Heart right ventricle (tissue), 16 donors: ENCODE data around the gene SND1. TPM values are rescaled to one million over a fixed set of nuclear protein-coding genes. Genes with fewer than 3 reads are reported as not detected.

Experiments used
- ATAC-seq, 8 donors: fragments of 200-7000 bp; cut with Tn5 transposase; one replicate each; pipeline ENCODE4 v1.9.1; 2020; ENCODE audit warnings: mild to moderate bottlenecking in 8 of 8, moderate library complexity in 8 of 8, moderate number of reproducible peaks in 1 of 8
- DNase-seq, 2 donors: peaks; one replicate each; pipeline ENCODE4 v3.0.0-alpha.2; 2020
- H3K27ac ChIP-seq, 10 donors: fragments of 200-600 bp; sonication (generic) in 2 of 10; one replicate each; pipeline versions ENCODE4 v1.5.0 to v1.8.0; 2020 to 2022; ENCODE audit warnings: mild to moderate bottlenecking in 3 of 10
- H3K27me3 ChIP-seq, 7 donors: fragments of 200-600 bp; one replicate each; pipeline ENCODE4 v1.8.0; 2021 to 2022; ENCODE audit warnings: mild to moderate bottlenecking in 2 of 7
- H3K36me3 ChIP-seq, 9 donors: fragments of 200-600 bp; sonication (generic) in 1 of 9; one replicate each; pipeline versions ENCODE4 v1.5.0 to v1.8.0; 2020 to 2022; ENCODE audit warnings: mild to moderate bottlenecking in 2 of 9
- H3K4me1 ChIP-seq, 9 donors: fragments of 200-600 bp; sonication (generic) in 1 of 9; one replicate each; pipeline versions ENCODE4 v1.5.0 to v1.8.0; 2020 to 2022; ENCODE audit warnings: mild to moderate bottlenecking in 4 of 9
- H3K4me3 ChIP-seq, 10 donors: fragments of 200-600 bp; sonication (generic) in 2 of 10; one replicate each; pipeline versions ENCODE4 v1.5.0 to v1.8.0; 2020 to 2022; ENCODE audit warnings: mild to moderate bottlenecking in 7 of 10, moderate library complexity in 2 of 10
- H3K9me3 ChIP-seq, 11 donors: fragments of 200-600 bp in 10 of 11; sonication (generic) in 2 of 11; one replicate each; pipeline versions ENCODE4 v1.5.0 to v1.8.0; 2013 to 2022; ENCODE audit warnings: mild to moderate bottlenecking in 2 of 11, control low read depth in 1 of 11, moderate library complexity in 1 of 11
- WGBS, 2 donors: extraction: QIAGEN DNeasy Blood & Tissue Kit; methylation state at CpG; one replicate each; pipeline ENCODE4 v1.1.7; 2013; ENCODE audit warnings: inconsistent platforms in 1 of 2; 5-methylcytosine and 5-hydroxymethylcytosine counted together
- intact Hi-C, 10 donors: fragments of 100-400 bp; cut with DNase I; formaldehyde crosslinking; loops; one replicate each; pipeline versions ENCODE4 v1.11.1 to v1.14.2; 2022
- polyA plus RNA-seq, 2 donors: library from polyadenylated mRNA; stranded (reverse); fragments of 200-250 nt; gene quantifications; one replicate each; pipeline ENCODE4 v1.2.3, GENCODE V29; 2013
- total RNA-seq, 10 donors: library from RNA; stranded (reverse); fragmentation: NEBNext Ultra II Directional in 3 of 10; extraction: Animal tissue kit (Norgen Biotek cat#: 25700) in 3 of 10; gene quantifications; one replicate each; pipeline versions ENCODE4 v1.2.1 to v1.2.4, GENCODE V29; 2021 to 2023
- TF ChIP-seq, protein P1 (sequence below), 9 donors: fragments of 200-600 bp; sonication (generic) in 2 of 9; IDR thresholded peaks; one replicate each; pipeline versions ENCODE4 v1.5.0 to v1.8.0; 2021 to 2022; ENCODE audit warnings: antibody characterized with exemption in 9 of 9, mild to moderate bottlenecking in 5 of 9, moderate library complexity in 1 of 9
- donor health status: Arrhythmogenic right ventricular cardiomyopathy.
- donor health status: ischemic (EF 13 %, LVEDD 7.1; RV severe dilation, severe dysfunction).
- donor health status: healthy with polysubstance abuse.
- donor health status: DM: no; HTN: yes; CAD: no.
- donor health status: DM: no; HTN: no; CAD: no.
- donor health status: ischemic (EF 25% LVEDD 6.9; RV normal size, moderate dysfunction).
- donor health status: ischemic (EF 25% LVEDD 5.7; RV mildly dilated, moderate dysfunction).
- donor health status: healthy.
- donor health status: DM: yes; HTN: yes; CAD: no.
- donor health status: Ischemic cardiomyopathy.
- donor health status: ischemic (EF 35%, LVEDD 5.7; RV mildly dilated, moderate dysfunction).
- donor health status: nonischemic (EF 11% LVEDD 7.7; RV severe dilation, severe dysfunction).
- donor health status: DM: yes; HTN: yes; CAD: no.
- donor health status: PGD.
- donor health status: ischemic (EF 29% LVEDD 5.4; RV normal size, mild dysfunction).
- donor health status: nonischemic (EF 23%, LVEDD 6.1; RV moderate dilation, normal function).

The SND1 gene
- total and polyA plus RNA-seq, 12 donors = 39.9 to 107 (median 80.8) TPM

DNA sequence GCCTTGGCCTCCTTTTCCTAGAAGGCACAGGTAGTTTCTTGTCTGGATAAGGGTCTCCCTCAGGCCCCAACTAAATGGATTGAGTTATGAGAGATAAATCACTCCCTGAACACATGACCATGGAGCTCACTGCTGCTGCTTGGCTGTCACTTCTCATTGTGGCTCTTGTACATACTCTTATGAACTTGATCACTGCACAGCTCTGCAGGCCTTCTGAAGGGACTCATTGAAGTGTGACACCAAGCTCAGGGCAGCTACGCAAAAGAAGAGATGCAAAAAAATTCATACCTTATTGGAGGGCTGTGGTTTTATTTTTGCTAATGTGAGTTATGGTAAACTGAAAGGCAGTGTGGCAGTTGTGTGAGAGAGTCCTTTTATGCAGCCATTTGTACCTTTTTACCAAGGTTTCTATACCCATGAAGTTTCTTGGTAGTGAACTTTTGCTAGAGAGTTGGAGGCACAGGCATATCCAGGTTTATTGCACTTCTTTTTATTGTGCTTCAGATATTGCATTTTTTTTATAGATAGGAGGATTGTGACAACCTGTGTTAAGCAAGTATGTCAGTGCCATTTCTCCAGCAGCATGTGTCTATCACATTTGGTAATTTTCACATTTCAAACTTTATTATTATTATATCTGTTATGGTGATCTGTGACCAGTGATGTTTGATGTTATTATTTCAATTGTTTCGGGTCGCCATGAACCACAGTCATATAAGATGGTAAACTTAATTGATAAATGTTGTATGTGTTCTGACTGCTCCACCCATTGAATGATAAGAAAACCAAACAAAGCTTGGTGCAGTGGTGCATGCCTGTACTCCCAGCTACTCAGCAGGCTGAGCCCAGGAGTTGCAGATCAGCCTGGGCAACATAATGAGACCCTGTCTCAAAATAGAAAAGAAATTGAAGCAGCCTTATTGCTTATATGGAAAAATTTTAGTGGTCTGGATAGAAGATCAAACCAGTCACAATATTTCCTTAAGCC, 278.6 kb downstream of the SND1 start:
- no peak overlapping the region for H3K4me3 ChIP-seq
- no peak for DNase-seq
- intact Hi-C loops = loop anchor here in 1 of 10 donors (10.0 kb wide), 1 partner anchor 176 kb away; no protein-coding TSS in a partner anchor
- WGBS, 2 donors = 96 to 98% methylated on average over 3 of the region's 3 CpGs
- no peak overlapping the region for H3K27ac ChIP-seq
- TF ChIP-seq, protein P1, sequence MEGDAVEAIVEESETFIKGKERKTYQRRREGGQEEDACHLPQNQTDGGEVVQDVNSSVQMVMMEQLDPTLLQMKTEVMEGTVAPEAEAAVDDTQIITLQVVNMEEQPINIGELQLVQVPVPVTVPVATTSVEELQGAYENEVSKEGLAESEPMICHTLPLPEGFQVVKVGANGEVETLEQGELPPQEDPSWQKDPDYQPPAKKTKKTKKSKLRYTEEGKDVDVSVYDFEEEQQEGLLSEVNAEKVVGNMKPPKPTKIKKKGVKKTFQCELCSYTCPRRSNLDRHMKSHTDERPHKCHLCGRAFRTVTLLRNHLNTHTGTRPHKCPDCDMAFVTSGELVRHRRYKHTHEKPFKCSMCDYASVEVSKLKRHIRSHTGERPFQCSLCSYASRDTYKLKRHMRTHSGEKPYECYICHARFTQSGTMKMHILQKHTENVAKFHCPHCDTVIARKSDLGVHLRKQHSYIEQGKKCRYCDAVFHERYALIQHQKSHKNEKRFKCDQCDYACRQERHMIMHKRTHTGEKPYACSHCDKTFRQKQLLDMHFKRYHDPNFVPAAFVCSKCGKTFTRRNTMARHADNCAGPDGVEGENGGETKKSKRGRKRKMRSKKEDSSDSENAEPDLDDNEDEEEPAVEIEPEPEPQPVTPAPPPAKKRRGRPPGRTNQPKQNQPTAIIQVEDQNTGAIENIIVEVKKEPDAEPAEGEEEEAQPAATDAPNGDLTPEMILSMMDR (IDR thresholded peaks at IDR 0.05) = no peak
- no peak for ATAC-seq
- peaks cover 0 to 8% (median 0%) of the 10 kb centered on the region in 11 donors for H3K9me3 ChIP-seq
- H3K27me3 ChIP-seq = no peaks in the 10 kb centered on the region
- H3K36me3 ChIP-seq = peaks cover 0 to 54% (median 6%) of the 10 kb centered on the region in 9 donors
- H3K4me1 ChIP-seq = peaks cover 0 to 15% (median 9%) of the 10 kb centered on the region in 9 donors

GRCh38 chr7:127932076-127932475, 280.1 kb downstream of the SND1 start:
- intact Hi-C loops = loop anchor here in 1 of 10 donors (10.0 kb wide), 1 partner anchor 177 kb away; no protein-coding TSS in a partner anchor
- Histone ChIP-seq H3K27me3 (no peaks in the 10 kb centered on the region), H3K4me3 (no peak overlapping the region), H3K36me3 (peaks cover 0 to 54% (median 6%) of the 10 kb centered on the region in 9 donors), H3K27ac (no peak overlapping the region), H3K4me1 (peaks cover 0 to 15% (median 6%) of the 10 kb centered on the region in 9 donors), H3K9me3 (peaks cover 0 to 8% (median 0%) of the 10 kb centered on the region in 11 donors)
- DNase-seq (no peak), ATAC-seq (no peak)
- TF ChIP-seq, protein P1 (IDR thresholded peaks at IDR 0.05) = no peak
- 94 to 97% methylated on average over 1 of the region's 1 CpG for whole genome bisulfite sequencing, 2 donors

GRCh38 chr7:127932496-127932895, 280.5 kb downstream of the SND1 start:
- no peak overlapping the region for H3K27ac ChIP-seq
- 100% methylated on average over 1 of the region's 1 CpG for WGBS, 2 donors
- H3K4me3 ChIP-seq = no peak overlapping the region
- H3K27me3 ChIP-seq = no peaks in the 10 kb centered on the region
- H3K36me3 ChIP-seq = peaks cover 0 to 54% (median 6%) of the 10 kb centered on the region in 9 donors
- no peak for DNase-seq
- intact Hi-C loops = loop anchor here in 1 of 10 donors (10.0 kb wide), 1 partner anchor 178 kb away; no protein-coding TSS in a partner anchor
- no peak for ATAC-seq
- H3K4me1 ChIP-seq = peaks cover 0 to 10% (median 2%) of the 10 kb centered on the region in 9 donors
- H3K9me3 ChIP-seq = peaks cover 0 to 8% (median 0%) of the 10 kb centered on the region in 11 donors
- TF ChIP-seq, protein P1 (IDR thresholded peaks at IDR 0.05) = no peak

DNA sequence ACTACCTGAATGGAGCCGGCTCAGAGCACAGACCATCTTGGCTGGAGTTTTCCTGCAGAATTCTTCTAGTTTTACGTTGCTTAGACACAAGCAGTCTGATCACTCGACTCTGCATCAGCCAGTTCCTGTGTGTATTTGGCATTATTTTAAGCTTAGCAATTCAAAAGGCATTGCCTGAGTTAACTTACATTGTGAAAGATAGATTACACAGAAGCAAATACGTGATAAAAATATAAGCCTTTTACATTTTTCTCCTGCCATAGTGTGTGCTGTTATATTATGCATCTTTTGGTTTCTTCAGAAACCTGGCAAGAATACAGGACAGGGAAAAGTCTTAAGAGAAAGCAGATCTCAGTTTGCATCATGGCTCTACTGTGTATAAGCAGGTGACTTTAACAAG, 281.2 kb downstream of the SND1 start:
- H3K27ac ChIP-seq = no peak overlapping the region
- H3K4me1 ChIP-seq = peaks cover 0 to 4% (median 0%) of the 10 kb centered on the region in 9 donors
- peaks cover 0 to 54% (median 6%) of the 10 kb centered on the region in 9 donors for H3K36me3 ChIP-seq
- H3K27me3 ChIP-seq = no peaks in the 10 kb centered on the region
- H3K4me3 ChIP-seq = no peak overlapping the region
- ATAC-seq (no peak), DNase-seq (no peak)
- H3K9me3 ChIP-seq = peaks cover 0 to 8% (median 0%) of the 10 kb centered on the region in 11 donors
- 87 to 89% methylated on average over 4 of the region's 4 CpGs for WGBS, 2 donors
- intact Hi-C loops = loop anchor here in 1 of 10 donors (10.0 kb wide), 1 partner anchor 178 kb away; no protein-coding TSS in a partner anchor
- TF ChIP-seq, protein P1 (IDR thresholded peaks at IDR 0.05) = no peak
